Parathyroid adenoma (tissue), 2 donors: Measurements from ENCODE around the gene CRB3.

Source experiments
- H2AFZ ChIP-seq: fragments of 300-600 bp; sonication (generic); one replicate; pipeline ENCODE4 v1.7.0; 2017; ENCODE audit warnings: antibody characterized with exemption, mild to moderate bottlenecking
- H3K27ac ChIP-seq: fragments of 300-600 bp; sonication (generic); one replicate; pipeline ENCODE4 v1.7.0; 2017
- H3K27me3 ChIP-seq: fragments of 300-600 bp; sonication (generic); one replicate; pipeline ENCODE4 v1.7.0; 2017; ENCODE audit warnings: low read length; ENCODE audit not compliant: control insufficient read depth, insufficient read depth
- H3K36me3 ChIP-seq: fragments of 300-600 bp; sonication (generic); one replicate; pipeline ENCODE4 v1.7.0; 2017; ENCODE audit warnings: low read length; ENCODE audit not compliant: control insufficient read depth, insufficient read depth
- H3K4me1 ChIP-seq: fragments of 300-600 bp; sonication (generic); one replicate; pipeline ENCODE4 v1.7.0; 2017; ENCODE audit warnings: control low read depth
- H3K4me2 ChIP-seq: fragments of 300-600 bp; sonication (generic); one replicate; pipeline ENCODE4 v1.7.0; 2017; ENCODE audit warnings: low read length
- H3K4me3 ChIP-seq: fragments of 300-600 bp; sonication (generic); one replicate; pipeline ENCODE4 v1.7.0; 2017; ENCODE audit warnings: low read depth, low read length
- H3K79me2 ChIP-seq: fragments of 300-600 bp; sonication (generic); one replicate; pipeline ENCODE4 v1.7.0; 2017; ENCODE audit warnings: control low read depth
- H3K9ac ChIP-seq: fragments of 300-600 bp; sonication (generic); one replicate; pipeline ENCODE4 v1.7.0; 2017; ENCODE audit warnings: mild to moderate bottlenecking
- H3K9me3 ChIP-seq: fragments of 300-600 bp; sonication (generic); one replicate; pipeline ENCODE4 v1.7.0; 2017; ENCODE audit warnings: low read length; ENCODE audit not compliant: control insufficient read depth
- TF ChIP-seq, protein P1 (sequence below): fragments of 300-600 bp; sonication (generic); IDR thresholded peaks from one replicate; pipeline ENCODE4 v1.7.0; 2017; ENCODE audit warnings: antibody characterized with exemption, mild to moderate bottlenecking
- donor health status: primary hyperparathyroidism.

CRB3 gene

DNA sequence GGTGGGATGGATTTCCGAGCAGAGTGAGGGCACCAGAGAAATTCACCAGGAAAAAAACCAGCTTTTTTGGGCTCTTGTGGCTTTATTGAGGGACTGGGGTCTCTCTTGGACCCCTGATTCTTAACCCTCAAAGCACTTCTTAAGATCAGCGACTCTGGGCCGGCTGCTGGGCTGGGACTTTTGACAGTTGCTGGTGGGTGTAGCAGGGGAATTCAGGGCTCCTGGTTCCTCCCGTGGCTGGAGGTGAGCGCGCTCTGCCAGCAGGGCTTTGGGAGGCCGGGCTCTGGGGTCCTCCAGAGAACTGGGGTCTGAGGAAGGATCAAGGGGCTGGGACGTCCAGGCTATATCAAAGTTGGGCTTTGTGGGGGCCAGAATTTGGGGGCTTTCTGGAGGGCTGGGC is 3.3 kb downstream of the CRB3 start:
- H2AFZ ChIP-seq: no peak overlapping the region
- no peak overlapping the region for H3K9ac ChIP-seq
- no peak overlapping the region for H3K4me2 ChIP-seq
- no peaks in the 10 kb centered on the region for H3K79me2 ChIP-seq
- H3K9me3 ChIP-seq: no peaks in the 10 kb centered on the region
- no peaks in the 10 kb centered on the region for H3K27me3 ChIP-seq
- H3K27ac ChIP-seq: no peak overlapping the region
- H3K36me3 ChIP-seq: no peaks in the 10 kb centered on the region
- H3K4me1 ChIP-seq: peaks cover 2% of the 10 kb centered on the region
- no peak overlapping the region for H3K4me3 ChIP-seq
- TF ChIP-seq, protein P1, sequence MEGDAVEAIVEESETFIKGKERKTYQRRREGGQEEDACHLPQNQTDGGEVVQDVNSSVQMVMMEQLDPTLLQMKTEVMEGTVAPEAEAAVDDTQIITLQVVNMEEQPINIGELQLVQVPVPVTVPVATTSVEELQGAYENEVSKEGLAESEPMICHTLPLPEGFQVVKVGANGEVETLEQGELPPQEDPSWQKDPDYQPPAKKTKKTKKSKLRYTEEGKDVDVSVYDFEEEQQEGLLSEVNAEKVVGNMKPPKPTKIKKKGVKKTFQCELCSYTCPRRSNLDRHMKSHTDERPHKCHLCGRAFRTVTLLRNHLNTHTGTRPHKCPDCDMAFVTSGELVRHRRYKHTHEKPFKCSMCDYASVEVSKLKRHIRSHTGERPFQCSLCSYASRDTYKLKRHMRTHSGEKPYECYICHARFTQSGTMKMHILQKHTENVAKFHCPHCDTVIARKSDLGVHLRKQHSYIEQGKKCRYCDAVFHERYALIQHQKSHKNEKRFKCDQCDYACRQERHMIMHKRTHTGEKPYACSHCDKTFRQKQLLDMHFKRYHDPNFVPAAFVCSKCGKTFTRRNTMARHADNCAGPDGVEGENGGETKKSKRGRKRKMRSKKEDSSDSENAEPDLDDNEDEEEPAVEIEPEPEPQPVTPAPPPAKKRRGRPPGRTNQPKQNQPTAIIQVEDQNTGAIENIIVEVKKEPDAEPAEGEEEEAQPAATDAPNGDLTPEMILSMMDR: no peak

DNA sequence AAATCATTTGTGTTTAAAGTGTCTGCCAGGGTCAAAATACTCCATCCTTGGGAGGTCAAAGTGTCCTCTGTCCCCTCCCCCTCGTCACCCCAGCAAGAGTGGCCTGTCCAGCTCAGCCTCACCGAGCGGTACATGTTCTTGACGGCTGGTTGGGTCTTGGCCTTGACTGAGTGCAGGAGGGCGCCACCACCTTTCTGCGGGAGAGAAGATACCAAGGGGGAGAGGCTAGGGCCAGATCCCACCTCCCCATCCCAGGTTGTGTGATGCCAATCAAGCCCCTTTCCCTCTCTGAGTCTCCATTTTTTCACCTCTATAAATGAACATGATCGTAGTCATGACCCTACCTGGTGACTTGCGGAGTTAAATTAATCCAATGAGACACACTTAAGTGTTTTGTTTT is 6.1 kb downstream of the CRB3 start:
- Histone ChIP-seq H3K4me1 (no peaks in the 10 kb centered on the region), H2AFZ (no peak overlapping the region), H3K27ac (no peak overlapping the region), H3K9ac (no peak overlapping the region), H3K9me3 (no peaks in the 10 kb centered on the region), H3K4me3 (no peak overlapping the region), H3K79me2 (no peaks in the 10 kb centered on the region), H3K4me2 (no peak overlapping the region), H3K27me3 (no peaks in the 10 kb centered on the region), H3K36me3 (no peaks in the 10 kb centered on the region)
- TF ChIP-seq, protein P1: no peak

DNA sequence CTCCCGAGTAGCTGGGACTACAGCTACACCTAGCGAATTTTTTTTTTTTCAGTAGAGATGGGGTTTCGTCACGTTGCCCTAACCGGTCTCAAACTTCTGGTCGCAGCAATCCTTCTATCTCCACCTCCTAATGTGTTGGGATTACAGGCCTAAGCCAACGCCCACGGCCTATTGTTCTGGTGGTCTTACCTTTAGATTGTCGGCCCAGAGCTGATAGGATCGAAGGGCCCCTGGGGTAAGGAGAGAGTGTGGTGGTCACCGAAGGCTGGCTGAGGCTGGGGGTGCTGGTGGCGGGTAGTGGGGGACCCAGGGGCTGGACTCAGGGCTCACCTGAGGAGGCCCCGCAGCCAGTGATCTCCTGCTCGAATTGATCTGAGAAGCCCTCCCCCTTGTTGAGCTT is 7.0 kb downstream of the CRB3 start:
- Histone ChIP-seq H3K4me2 (no peak overlapping the region), H3K9me3 (no peaks in the 10 kb centered on the region), H2AFZ (no peak overlapping the region), H3K4me1 (no peaks in the 10 kb centered on the region), H3K36me3 (no peaks in the 10 kb centered on the region), H3K9ac (no peak overlapping the region), H3K4me3 (no peak overlapping the region), H3K27me3 (no peaks in the 10 kb centered on the region), H3K79me2 (no peaks in the 10 kb centered on the region), H3K27ac (no peak overlapping the region)
- TF ChIP-seq, protein P1: no peak

DNA sequence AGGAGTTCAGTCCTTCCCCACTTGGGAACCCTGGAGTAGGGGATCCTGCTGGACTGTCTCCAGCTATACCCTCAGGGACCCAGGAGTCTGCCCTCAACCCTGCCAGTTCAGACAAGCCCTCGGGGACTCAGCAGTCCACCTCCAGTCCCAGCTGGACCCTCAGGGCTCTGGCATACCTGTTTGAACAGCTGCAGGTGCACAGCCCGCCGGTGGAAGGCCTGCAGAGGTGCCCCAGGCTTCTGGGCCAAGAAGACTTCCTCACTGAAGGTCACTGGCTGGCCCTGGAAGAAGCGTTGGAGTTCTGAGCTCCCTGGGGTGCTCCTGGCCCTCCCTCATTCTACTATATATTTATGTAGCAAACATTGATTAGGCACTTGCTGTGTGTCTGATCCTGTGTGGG is 8.6 kb downstream of the CRB3 start:
- Histone ChIP-seq H3K4me1 (no peaks in the 10 kb centered on the region), H3K27ac (no peak overlapping the region), H3K9me3 (no peaks in the 10 kb centered on the region), H3K27me3 (no peaks in the 10 kb centered on the region), H3K9ac (no peak overlapping the region), H3K36me3 (no peaks in the 10 kb centered on the region), H2AFZ (no peak overlapping the region), H3K4me3 (no peak overlapping the region), H3K79me2 (no peaks in the 10 kb centered on the region), H3K4me2 (no peak overlapping the region)
- TF ChIP-seq, protein P1: no peak

DNA sequence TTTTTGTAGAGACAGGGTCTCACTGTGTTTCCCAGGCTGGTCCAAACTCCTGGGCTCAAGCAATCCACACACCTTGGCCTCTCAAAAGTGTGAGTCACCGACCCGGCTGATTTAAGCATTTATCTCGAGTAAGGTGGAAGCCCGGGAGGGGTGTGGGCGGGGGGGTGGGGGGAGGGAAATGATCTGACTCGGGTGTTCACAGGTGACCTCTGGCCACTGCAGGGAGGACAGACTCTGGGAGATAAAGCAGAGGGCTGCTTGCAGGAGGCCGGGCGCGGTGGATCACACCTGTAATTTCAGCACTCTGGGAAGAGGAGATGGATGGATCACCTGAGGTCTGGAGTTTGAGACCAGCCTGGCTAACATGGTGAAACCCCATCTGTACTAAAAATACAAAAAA is 9.6 kb downstream of the CRB3 start:
- Histone ChIP-seq H3K27ac (no peak overlapping the region), H3K4me2 (no peak overlapping the region), H3K4me1 (no peaks in the 10 kb centered on the region), H3K36me3 (no peaks in the 10 kb centered on the region), H3K27me3 (no peaks in the 10 kb centered on the region), H3K9ac (no peak overlapping the region), H2AFZ (no peak overlapping the region), H3K4me3 (no peak overlapping the region), H3K9me3 (no peaks in the 10 kb centered on the region), H3K79me2 (no peaks in the 10 kb centered on the region)
- TF ChIP-seq, protein P1: no peak
